Sigmoid colon (tissue), 3 donors: ENCODE results near the gene RAC2.

ENCODE experiments used
- POLR2A ChIP-seq, 2 donors: fragments of 450-650 bp; IDR thresholded peaks; one replicate each; pipeline ENCODE4 v1.6.1; 2016; ENCODE audit warnings: antibody characterized with exemption in 2 of 2, mild to moderate bottlenecking in 2 of 2, moderate library complexity in 2 of 2
- TF ChIP-seq, protein P1 (sequence below), 4 experiments: fragments of 450-650 bp in 3 of 4; fragments of 200-600 bp in 1 of 4; IDR thresholded peaks; one replicate each; pipeline ENCODE4 v1.5.1; 2016 to 2019; ENCODE audit warnings: antibody characterized with exemption in 4 of 4, mild to moderate bottlenecking in 3 of 4, moderate library complexity in 2 of 4

DNA sequence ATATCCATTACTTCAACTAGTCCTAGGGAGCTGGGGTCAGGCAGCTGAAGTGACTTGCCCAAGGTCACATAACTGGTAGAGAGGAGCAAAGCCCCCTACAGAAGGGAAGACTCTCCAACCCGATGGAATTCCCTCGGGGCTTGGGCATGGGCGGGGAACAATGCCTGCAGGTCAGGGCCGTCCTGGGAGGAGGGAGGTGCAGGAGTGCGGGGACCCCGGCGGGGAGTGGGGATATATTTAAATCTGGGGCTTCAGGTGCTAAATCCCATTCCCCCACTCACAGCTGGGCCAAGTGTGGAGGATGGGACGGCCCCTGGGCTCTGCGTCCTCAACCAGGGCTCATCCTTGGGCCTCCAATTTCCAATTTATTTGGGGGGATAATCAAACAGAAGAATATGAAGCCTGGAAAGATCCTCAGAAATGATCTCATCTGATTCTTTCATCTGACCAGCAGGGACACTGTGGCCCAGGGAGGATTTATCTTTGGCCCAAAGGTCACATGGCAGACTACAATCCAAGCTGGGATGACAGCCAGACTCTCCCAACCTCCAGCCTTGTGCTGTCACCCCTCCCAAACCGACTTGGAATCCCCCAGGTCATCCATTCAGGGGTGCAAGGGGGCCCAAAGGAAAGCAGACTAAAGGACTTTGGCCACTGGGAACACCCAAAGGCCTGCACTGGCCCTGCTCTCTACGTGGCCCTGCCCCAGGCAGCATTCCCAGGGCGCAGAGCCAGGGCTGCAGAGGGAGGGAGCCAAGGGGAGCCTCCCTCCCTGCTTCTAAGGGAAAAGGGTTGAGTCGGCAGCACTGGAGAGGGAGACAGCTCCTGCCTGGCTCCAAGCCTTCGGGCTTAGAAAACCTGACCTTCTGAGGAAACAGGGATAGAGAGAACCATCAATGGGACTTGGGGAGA lies 47.3 kb downstream of the RAC2 start:
- TF ChIP-seq POLR2A (IDR thresholded peaks at IDR 0.05) = no peak
- TF ChIP-seq, protein P1, sequence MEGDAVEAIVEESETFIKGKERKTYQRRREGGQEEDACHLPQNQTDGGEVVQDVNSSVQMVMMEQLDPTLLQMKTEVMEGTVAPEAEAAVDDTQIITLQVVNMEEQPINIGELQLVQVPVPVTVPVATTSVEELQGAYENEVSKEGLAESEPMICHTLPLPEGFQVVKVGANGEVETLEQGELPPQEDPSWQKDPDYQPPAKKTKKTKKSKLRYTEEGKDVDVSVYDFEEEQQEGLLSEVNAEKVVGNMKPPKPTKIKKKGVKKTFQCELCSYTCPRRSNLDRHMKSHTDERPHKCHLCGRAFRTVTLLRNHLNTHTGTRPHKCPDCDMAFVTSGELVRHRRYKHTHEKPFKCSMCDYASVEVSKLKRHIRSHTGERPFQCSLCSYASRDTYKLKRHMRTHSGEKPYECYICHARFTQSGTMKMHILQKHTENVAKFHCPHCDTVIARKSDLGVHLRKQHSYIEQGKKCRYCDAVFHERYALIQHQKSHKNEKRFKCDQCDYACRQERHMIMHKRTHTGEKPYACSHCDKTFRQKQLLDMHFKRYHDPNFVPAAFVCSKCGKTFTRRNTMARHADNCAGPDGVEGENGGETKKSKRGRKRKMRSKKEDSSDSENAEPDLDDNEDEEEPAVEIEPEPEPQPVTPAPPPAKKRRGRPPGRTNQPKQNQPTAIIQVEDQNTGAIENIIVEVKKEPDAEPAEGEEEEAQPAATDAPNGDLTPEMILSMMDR (IDR thresholded peaks at IDR 0.05) = peak in 2 of 4 experiments; percentile 23 to 25
